ENCODE measurements around the gene COL5A1.
"Not testable (repeated sequence)": the region's sequence is repeated elsewhere in the genome, so short reads cannot be mapped to it uniquely, and the experiment has no call there.

The COL5A1 gene

DNA sequence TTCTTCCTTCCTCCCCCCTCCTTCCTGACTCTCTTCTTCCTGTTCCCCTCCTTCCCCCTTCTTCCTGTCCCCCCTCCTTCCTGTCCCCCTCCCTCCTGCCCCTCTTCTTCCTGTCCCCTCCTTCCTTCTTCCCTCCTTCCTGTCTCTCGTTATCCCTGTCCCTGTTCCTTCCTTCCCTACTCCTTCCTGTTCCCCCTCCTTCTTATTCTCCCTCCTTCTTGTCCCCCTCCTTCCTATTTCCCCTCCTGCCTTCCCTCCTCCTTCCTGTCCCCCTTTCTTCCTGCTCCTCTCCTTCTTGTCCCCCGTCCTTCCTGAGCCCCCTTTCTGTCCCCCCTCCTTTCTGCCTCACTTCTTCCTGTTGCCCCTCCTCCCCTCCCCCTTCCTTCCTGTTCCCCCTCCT lies 70.6 kb downstream of the COL5A1 start:
- DNase-seq, result no peak

DNA sequence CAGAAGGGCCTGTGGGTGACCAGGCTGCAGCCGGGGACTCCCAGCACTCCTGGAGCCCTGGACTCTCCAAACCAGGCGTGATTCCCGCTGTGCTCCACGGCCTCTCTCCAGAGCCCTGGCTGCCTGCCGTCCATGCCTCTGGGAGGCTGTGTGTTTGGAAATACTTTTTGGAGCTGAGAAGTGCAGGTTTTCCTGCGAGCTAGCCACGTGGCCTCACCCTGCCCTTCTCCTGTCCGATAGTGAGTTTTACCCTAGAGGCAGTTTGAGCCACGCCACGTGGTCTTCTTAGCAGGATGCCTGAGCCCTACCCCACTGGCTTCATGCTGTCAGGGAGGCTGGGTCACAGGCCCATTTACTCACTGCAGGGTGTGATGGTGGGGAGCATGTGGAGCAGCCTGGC lies 71.3 kb downstream of the COL5A1 start:
- DNase-seq, result no peak

DNA sequence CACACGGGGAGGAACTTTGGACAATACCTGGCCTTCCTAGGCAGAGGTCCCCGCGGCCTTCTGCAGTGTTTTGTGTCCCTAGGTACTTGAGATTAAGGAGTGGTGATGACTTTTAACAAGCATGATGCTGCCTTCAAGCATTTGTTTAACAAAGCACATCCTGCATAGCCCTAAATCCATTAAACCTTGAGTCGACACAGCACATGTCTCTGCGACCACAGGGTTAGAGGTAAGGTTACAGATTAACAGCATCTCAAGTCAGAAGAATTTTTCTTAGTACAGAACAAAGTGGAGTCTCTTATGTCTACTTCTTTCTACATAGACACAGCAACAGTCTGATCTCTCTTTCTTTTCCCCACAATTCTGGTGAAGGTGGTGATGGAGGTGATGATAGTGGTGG lies 73.9 kb downstream of the COL5A1 start:
- not testable (repeated sequence) for DNase-seq

DNA sequence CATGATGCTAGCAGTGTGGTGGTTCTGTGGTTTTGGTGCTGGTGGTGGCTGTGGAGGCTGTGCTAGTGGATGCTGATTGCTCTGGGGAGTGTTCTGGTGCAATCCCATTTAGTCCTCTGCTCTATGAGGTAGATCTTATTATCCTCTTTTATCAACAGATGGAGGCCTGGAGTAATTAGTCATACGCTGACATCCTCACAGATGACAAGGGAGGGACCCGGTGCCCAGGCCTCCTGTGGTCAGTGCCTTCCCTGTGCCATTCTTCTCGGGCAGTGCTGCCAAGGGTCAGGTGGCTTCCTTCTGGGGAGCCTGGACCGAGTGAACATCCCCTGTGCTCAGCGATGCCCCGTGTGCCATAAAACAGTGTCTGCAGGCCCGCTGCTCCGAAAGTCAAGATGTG lies 74.5 kb downstream of the COL5A1 start:
- no peak for DNase-seq

DNA sequence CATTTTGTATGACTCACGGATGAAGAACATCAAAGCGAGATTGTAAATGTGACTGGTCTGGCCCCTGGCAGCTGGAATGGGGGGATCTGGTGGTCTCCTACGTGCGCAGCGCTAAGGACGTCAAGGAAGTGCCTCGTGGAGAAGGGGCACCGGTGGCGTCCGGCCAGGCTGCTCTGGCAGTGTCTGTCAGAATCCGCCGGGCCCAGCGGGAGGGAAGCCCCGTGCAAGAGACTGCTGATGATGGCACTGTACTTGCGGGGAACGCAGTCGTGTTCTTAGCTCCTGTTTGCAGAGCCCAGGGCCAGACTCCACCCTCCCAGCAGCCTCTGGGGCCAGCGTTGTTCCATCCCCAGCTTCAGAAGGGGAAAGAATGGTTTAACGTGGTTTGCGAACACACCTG lies 75.5 kb downstream of the COL5A1 start:
- DNase-seq, result no peak

DNA sequence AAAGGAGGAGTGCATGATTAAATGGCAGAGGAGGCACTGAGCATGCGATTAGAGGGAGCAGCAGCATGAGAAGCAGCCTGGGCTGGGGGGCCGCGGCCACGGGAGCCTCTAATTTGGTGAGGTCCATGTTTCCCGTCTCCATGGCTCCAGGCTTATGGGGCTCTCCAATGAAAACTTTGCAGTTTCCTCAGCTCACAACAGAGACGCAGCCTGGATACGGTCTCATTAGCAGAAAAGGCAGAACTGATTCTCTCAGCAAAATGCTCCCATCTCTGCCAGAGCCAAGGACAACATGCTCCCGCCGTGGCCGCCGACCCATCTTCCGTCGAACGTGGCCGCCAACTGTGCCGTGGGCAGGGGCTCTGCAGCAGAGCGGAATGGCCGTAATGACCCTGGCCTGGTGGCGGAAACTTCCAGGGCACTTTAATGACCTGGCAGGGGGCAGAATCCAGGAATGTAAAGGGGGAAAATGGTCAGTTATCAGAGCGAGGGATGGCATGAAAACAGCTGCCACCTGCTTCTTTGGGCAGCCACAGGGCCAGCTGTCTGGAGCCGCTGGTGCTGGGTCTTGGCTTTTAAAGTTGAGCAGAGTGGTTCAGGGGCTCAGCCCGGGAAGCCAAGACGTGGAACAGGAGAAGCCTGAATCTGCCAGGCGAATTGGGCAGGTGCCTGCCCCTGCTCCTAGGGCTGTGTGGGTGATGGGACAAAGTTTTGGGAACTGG lies 76.5 kb downstream of the COL5A1 start:
- no peak for DNase-seq

DNA sequence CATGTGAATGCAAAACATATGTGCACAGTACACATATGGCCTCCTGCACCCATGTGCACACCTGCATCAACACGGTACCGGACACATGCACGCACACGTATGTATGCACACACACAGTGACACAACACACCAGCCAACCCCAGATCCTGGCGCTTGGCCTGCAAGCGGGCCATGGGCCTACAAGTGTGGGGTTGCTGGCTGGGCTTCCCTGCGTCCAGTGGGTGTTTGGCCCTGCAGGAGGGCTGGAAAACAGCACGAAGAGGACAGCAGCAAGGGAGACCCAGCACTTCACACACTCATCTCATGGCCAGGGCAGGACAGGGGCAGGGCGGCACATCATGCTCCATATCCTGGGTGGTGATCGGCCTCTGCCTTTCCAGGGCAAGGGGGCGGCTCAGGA lies 77.7 kb downstream of the COL5A1 start:
- no peak for DNase-seq

DNA sequence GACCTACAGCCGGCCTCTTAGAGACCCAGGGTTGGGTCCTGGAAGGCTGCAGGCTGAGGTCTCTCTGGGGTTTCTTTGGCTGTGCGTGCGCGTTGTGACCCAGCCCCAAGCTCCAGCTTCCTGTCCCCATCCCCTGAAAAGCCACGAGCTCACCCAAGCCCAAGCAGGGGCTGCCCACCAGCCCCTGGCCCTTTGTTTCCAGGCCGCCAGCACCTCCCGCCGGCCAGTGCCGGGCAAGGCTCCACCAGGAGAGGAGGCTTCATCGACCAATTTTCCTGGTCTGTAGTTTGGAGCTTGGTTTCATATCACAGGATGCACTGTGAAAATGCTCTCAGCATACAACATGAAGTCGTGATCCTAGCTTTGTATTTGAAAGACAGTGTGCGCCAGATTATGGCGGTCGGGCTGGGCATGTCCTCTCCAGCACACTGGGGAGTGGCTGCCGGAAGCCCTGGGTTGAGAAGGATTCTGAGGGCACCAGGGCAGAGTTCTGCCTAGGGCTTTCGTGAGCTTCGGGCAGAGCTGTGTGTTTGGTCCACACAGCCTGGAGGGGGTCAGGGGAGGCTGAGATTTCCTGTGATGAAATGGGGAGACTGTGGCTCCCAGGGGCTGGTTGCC lies 78.6 kb downstream of the COL5A1 start:
- DNase-seq, result no peak

DNA sequence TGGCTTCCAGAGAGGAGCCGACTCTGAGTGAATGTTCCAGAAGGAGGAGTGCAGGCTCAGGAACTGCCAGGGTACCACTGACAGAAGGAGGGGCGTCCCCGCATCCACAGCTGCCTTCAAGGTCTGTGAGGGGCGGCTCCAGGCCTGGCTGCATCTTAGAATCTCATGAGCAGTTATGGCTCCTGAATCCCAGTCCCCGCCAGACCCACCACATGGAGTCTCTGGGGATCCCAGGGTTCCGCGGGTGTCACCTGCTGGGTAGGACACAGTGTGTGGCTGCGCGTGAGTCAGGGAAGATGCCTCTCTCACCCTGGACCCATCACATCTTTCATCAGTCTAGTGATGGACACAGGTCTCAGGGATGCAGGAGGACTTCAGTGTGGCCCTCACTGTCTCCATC lies 79.2 kb downstream of the COL5A1 start:
- no peak for DNase-seq

DNA sequence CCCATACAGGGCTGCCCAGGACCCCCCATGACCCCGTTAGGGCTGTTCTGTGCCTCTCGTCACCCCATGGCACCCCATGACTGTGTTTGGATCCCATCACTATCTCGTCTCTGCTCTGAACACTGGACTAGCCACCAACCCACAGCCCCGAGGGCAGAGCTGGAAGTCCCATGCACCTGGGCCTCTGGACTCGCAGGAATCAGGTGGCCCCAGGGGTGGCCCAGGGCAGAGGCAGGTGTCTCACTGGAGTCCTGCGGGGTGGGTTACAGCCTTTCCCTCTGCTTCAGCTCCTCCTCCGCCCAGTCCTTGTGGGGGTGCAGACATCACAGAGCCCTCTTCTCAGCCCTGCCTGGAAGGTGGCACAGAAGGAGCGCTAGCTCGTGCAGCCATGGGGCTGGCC lies 79.7 kb downstream of the COL5A1 start:
- no peak for DNase-seq

DNA sequence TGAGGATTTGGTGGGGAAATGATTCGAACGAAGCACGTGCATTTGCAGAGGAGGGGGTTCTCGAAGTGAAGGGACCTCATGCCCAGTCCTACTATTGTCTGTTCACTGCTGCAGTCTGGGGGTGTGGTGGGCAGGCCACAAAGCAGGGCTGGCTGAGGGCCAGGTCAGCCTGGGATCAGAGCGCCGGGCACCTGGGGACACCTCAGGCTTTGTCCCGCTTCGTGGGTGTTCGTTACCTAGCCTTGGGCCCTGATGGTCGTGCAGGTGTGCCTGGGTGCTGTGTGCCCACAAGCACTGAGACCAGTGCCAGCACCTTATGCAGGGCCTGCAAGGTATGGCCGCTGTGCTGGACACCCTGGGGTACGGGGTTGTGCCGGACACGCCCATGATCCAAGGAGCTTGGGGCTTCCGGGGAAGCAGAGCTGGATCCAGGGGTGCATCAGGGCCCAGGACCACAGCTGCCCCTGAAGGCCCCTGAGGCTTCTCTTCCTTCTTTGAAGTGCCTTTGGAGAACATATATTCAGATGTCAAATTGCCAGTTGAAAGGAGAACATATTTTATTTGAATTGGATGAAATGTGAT lies 80.6 kb downstream of the COL5A1 start:
- DNase-seq, result no peak

DNA sequence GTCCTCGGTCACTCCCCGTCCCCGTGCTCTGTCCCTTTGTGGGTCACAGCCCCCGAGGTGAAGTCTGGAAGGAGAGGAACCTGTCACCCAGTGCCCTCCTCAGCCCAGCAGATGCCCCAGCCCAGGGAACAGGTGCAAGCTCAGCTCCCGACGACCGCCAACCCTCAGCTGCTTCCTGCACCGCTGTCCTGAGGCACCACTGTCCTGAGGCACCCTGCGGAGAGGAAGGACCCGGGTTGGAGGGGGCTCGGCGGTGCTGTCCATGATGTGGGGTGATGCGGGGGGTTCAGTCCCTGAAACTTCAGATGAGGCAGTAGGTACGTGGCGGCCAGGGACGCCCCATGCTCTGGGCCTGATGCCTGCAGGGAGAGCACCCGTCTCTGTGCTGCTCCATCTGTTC lies 81.4 kb downstream of the COL5A1 start:
- no peak for DNase-seq

DNA sequence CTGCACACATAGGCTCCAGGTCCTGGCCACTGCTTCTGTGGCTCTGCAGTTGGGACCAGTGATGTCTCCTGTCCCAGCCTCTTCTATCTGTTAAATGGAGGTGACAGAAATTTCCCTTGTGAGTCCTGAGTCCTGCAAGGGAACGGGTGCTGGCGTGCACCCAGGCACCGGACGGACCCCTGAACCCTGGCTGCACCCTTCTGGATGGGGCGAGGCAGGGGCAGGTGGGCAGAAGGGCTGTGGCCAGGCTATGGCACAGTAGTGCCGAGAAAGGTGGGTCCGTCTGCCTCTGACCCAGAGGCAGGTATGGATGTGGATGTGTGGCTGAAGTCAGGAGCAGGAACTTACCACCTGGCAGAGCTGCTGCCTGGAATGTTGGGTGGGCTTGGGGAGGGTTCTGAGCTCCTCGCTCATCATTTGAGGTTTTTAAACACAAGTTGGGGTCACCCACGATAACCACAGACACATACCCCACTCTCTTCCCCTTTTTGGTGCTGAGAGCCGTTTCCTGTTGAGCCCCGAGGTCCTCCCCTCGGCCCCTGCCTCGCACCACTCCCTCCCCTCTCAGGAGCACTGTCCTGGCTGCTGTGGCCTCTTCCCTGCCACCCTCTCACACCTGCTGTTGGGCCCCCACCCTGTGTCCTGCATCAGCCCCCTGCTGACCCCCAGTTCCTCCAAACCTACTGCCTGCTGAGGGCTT lies 82.0 kb downstream of the COL5A1 start:
- no peak for DNase-seq

DNA sequence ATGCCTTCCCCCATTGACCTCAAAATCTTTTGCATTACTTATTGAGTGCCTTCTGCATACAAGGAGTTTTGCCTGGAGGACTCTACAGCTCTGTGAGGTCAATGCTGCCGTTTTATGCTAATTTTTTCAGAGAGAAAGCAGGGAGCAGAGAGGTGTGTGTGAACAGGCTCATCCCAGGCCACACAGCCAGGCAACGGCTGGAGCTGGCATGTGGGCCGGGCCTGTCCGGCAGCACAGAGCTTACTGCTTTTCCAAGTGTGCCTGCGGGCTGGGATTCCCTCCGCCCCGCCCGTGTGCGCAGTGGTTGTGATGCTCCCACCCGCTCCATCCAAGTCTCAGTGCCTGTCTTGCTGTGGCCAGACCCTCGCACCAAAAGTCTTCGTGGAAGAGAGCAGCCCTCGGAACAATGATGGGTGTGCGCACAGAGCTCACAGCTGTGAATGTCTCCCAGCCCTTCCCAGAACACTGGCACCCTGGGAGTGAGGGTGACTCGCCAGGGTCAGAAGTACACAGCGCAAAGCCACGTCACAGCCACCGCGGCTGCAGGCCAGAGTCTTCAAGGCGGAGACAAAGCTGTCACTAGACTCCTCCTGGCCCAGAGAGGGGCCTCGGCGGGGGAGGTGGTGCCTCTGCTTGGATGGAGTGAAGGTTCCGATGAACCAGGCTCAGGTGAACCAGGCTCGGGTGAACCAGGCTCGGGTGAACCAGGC lies 82.8 kb downstream of the COL5A1 start:
- DNase-seq, result no peak

DNA sequence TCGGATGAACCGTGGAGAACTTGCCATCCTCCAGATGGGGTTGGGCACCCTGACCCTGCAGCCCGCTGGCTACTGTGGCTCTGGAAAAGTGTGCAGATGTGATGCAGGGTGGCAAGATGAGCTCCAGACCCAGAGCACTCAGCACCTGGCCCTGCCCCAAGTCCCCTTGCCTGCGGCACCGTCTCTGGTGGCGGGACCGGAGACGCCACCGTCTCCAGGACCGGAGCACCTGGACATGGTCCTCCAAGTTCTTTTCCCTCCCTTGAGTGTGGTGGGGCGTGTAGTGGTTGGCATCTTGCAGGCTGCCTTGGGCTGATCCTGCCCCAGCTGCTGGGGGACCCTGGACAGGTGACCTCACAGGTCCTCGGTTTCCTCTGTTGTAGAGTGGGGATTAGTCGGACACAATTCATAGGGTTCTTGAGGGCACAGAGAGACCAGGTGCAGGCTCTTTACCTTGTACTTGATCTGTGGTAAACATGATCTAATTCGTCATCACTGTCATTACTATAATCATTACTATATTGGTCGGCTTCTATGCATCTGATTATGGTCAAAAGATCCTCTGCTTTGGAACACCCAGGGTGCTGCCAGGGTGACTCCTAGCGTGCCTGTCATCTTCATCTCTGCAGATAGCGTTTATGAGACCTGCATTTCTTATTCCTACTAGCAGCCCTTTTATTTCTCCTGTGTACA lies 83.5 kb downstream of the COL5A1 start:
- no peak for DNase-seq

DNA sequence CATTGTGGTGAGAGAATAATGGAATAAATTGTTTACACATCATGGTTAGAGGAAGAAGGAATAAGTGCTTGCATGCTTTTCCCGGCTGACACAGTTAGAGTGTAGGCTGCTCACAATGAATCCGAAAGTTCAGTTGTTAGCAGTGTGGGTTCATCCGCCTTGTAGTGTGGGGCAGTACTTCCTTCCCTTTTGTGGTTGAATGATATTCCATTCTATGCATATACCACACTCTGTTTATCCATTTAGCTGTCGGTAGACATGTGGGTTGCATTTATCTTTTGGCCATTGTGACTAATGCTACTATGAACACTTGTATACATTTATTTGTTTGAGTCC lies 84.0 kb downstream of the COL5A1 start:
- DNase-seq, result no peak

DNA sequence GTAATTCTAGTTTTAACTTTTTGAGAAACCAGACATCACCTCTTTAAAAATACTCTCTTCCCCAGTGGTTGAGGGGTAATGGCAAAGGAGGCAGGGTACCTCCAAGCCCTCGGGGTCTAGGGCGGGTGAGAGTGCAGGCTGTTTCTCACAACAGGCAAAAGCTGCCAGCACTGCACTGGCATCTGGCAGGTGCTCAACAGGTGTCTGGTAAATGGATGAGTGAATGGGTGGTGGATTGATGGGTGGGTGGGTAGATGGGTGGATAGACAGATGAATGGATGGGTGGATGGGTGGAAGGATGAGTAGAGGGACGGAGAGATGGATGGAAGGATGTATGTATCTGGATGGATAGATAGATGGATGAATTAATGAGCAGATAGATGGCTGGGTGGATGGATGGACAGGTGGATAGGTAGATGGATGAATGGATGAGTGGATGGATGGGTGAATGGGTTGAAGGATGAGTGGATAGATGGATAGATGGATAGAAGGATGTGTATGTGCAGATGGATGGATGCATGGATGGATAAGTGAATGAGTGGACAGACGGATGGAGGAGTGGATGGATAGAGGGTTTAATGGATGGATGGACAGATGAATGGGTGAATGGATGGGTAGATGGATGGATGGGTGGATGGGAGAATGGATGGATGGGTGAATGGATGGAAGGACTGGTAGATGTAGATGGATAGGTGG lies 84.6 kb downstream of the COL5A1 start:
- no peak for DNase-seq

DNA sequence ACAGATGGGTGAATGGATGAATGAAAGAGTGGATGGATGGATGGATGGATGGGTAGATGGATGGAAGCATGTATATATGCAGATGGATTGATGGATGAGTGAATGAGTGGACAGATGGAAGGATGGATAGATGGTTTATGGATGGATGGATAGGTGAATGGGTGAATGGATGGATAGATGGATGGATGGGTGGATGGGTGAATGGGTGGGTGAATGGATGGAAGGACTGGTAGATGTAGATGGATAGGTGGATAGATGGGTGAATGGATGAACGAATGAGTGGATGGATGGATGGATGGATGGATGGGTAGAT lies 85.1 kb downstream of the COL5A1 start:
- DNase-seq, result no peak

DNA sequence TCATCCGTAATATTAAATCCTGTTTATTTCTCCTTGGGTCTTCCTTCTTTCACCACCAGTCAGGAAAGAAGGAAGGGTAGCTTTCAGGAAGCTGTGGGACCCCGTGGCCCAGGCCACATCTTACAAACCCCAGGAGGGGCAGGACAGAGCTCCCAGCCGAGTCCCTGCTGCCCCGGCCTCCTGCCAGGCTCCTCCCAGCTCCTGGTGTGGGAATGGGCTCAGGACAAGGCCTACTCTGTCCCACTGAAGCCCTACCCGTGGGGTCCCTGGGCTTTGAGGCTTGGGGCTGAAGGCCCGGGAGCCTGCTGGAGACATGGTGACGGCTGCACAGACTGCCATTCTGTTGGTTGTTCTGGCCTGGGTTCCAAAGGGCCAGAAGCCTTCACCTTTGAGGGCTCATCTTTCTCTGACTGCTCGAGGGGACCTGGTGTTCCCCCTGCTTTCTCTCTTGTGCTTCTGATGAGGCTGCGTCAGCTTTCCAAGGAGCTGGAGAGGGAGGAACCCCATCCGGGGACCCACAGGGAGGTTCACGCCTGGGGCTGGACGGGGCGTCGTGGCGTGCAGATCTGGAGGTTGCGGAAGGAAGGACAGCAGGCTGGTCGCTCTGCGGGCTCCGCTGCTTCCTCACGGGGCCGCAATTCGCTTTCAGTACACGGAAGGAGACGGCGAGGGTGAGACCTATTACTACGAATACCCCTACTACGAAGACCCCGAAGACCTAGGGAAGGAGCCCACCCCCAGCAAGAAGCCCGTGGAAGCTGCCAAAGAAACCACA lies 86.6 kb downstream of the COL5A1 start:
- no peak for DNase-seq

DNA sequence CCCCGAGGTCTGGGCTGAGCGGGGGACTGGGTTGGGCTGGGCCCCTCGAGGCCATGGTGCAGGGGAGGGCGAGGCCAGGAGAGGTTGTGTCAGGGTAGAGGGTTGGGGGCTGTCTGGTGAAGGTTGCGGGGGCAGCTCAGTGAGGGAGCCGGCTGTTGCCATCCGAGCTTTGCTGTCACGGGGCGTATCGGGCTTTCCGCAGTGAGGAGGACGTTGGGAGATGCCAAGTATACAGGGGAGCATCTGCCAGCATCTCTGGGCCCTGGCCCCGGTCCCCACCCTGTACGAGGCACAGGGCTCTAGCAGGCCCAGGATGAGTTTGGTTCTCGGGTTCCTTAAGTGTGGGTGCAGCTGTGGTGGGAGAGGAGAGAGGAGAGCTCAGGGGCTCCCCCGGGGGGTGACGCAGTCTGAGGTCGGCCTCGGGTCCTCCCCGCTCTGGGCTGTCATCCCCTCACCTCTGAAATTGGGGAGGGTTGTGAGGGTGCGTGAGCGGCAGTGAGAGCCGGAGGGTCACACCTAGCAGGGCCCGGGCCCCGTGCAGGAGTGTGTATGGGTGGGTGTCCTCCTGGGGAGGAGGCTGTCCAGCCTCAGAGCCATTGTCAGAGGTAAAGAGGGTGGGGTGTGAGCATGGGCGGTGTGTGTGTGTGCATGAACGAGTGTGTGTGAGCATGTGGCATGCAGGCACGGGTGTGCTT lies 87.3 kb downstream of the COL5A1 start:
- DNase-seq, result no peak

Measured in NK-92 treated with Interleukin-12 subunit alpha and Interleukin-12 subunit beta, amount 100 ng/mL, for 24 hours (cell line).